ENCODE measurements around the gene DUS4L. TPM values are rescaled to one million over a fixed set of nuclear protein-coding genes. Genes with fewer than 3 reads are reported as not detected.

The DUS4L gene
- total RNA-seq, 6 donors from 2014 or later, result 1.3 to 25.1 (median 6.1) TPM

- Histone ChIP-seq H3K4me3 (no peak overlapping the region), H3K9me3 (no peaks in the 10 kb centered on the region), H3K27me3 (no peaks in the 10 kb centered on the region), H3K36me3 (peaks cover 0 to 29% (median 5%) of the 10 kb centered on the region in 4 donors), H3K27ac (no peak overlapping the region), H3K4me1 (peaks cover 0 to 9% (median 4%) of the 10 kb centered on the region in 4 donors)
- DNase-seq, result no peak
- ATAC-seq (ENCODE audit: low FRiP score in 2 of 2), result no peak
- WGBS, 2 donors, result 94 to 96% methylated on average over 5 of the region's 5 CpGs
- TF ChIP-seq CTCF (IDR thresholded peaks at IDR 0.05) (no peak), POLR2A (IDR thresholded peaks at IDR 0.05) (no peak), POLR2AphosphoS5 (IDR thresholded peaks at IDR 0.05) (no peak), EP300 (IDR thresholded peaks at IDR 0.05) (no peak)
Measured at GRCh38 chr7:107592361-107593024, 28.7 kb downstream of the DUS4L start.

GRCh38 chr7:107593025-107593410 is 29.2 kb downstream of the DUS4L start:
- Histone ChIP-seq H3K27me3 (no peaks in the 10 kb centered on the region), H3K36me3 (peaks cover 0 to 33% (median 7%) of the 10 kb centered on the region in 4 donors), H3K27ac (no peak overlapping the region), H3K4me1 (peaks cover 0 to 9% (median 4%) of the 10 kb centered on the region in 4 donors), H3K9me3 (no peaks in the 10 kb centered on the region), H3K4me3 (no peak overlapping the region)
- TF ChIP-seq POLR2AphosphoS5 (IDR thresholded peaks at IDR 0.05), result no peak
- 72 to 85% methylated on average over 1 of the region's 1 CpG for WGBS, 2 donors
- DNase-seq, result no peak
- no peak for ATAC-seq (ENCODE audit: low FRiP score in 2 of 2)

- peaks cover 0 to 9% (median 4%) of the 10 kb centered on the region in 4 donors for H3K4me1 ChIP-seq
- no peaks in the 10 kb centered on the region for H3K9me3 ChIP-seq
- peaks cover 0 to 41% (median 9%) of the 10 kb centered on the region in 4 donors for H3K36me3 ChIP-seq
- H3K27me3 ChIP-seq, result no peaks in the 10 kb centered on the region
- TF ChIP-seq CTCF (IDR thresholded peaks at IDR 0.05) (no peak), POLR2A (IDR thresholded peaks at IDR 0.05) (no peak), EP300 (IDR thresholded peaks at IDR 0.05) (peak in 1 of 4 donors; percentile 8), POLR2AphosphoS5 (IDR thresholded peaks at IDR 0.05) (peak in 1 of 2 donors; percentile 43)
- 47 to 72% methylated on average over 4 of the region's 4 CpGs for WGBS, 2 donors
- no peak for ATAC-seq (ENCODE audit: low FRiP score in 2 of 2)
- DNase-seq, result no peak
- no peak overlapping the region for H3K4me3 ChIP-seq
- peak overlapping the region in 3 of 4 donors; percentile 1 to 48 (median 33) for H3K27ac ChIP-seq
Measured at GRCh38 chr7:107594961-107595737, 31.4 kb downstream of the DUS4L start.

- 80 to 87% methylated on average over 5 of the region's 5 CpGs for WGBS, 2 donors
- H3K36me3 ChIP-seq, result peaks cover 0 to 59% (median 14%) of the 10 kb centered on the region in 4 donors
- ATAC-seq (ENCODE audit: low FRiP score in 2 of 2), result no peak
- no peaks in the 10 kb centered on the region for H3K27me3 ChIP-seq
- H3K4me1 ChIP-seq, result peaks cover 0 to 9% (median 4%) of the 10 kb centered on the region in 4 donors
- H3K4me3 ChIP-seq, result no peak overlapping the region
- H3K27ac ChIP-seq, result no peak overlapping the region
- no peak for DNase-seq
- TF ChIP-seq POLR2AphosphoS5 (IDR thresholded peaks at IDR 0.05) (no peak), CTCF (IDR thresholded peaks at IDR 0.05) (no peak), POLR2A (IDR thresholded peaks at IDR 0.05) (no peak), EP300 (IDR thresholded peaks at IDR 0.05) (no peak)
- no peaks in the 10 kb centered on the region for H3K9me3 ChIP-seq
Measured at GRCh38 chr7:107596881-107597581, 33.3 kb downstream of the DUS4L start.

DNA sequence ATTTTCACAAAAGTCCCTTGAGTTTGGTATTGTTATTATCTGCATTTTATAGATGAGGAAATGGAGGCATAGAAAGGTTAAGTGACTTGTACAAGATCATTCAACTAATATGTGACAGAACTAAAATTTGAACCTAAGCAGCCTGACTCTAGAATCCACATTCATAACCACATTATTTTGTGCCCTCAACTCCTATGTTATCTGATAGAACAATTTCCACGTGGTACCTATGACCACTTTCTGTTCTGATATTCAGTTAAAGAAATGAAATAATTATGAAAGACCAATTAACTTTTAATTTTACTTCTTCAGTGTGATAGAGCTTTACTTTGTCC is 33.8 kb downstream of the DUS4L start:
- TF ChIP-seq POLR2AphosphoS5 (IDR thresholded peaks at IDR 0.05) (no peak), EP300 (IDR thresholded peaks at IDR 0.05) (no peak), CTCF (IDR thresholded peaks at IDR 0.05) (no peak), POLR2A (IDR thresholded peaks at IDR 0.05) (no peak)
- DNase-seq (no peak), ATAC-seq (ENCODE audit: low FRiP score in 2 of 2) (no peak)
- no peak overlapping the region for H3K27ac ChIP-seq
- no peaks in the 10 kb centered on the region for H3K27me3 ChIP-seq
- no peaks in the 10 kb centered on the region for H3K9me3 ChIP-seq
- WGBS, 2 donors, result 84 to 90% methylated on average over 1 of the region's 1 CpG
- peaks cover 0 to 64% (median 14%) of the 10 kb centered on the region in 4 donors for H3K36me3 ChIP-seq
- peaks cover 0 to 9% (median 4%) of the 10 kb centered on the region in 4 donors for H3K4me1 ChIP-seq
- H3K4me3 ChIP-seq, result no peak overlapping the region

All from upper lobe of left lung (tissue), 6 donors.